ENCODE data around the gene TTYH2.

TTYH2 gene

DNA sequence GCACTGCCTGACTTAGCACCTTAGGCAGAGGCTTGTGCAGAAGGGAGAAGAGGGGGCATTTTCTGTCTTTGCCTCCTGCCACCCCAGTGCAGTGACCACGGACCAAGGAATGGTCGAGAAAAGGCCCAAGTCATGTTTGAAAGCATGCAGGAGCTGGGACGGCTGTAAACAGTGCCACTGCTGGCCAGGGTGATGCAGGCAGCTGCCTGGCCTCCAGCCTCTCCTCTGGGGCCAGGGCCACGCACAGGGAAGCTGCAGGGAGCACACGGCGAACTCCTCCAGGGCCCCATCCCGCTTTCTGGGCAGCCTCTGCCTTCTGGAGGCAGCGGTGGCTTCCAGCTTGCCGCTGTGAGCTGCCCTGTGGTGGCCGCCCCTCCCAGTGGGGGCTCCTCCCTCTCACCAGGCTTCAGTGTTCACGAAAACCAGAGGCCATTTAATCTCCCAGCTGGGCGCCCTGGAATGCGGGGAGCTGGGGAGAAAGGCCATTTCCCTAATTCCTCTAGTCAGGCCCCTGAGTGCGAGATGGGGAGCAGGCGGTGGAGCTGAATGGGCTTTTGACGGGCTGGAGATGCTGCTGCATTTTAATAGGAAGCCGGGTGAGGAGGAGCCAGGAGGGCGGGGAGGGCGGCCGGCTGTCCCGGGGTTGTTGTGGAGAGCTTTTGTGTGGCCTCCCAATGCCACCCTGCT lies 31.9 kb downstream of the TTYH2 start:
- Histone ChIP-seq H3K4me2 (ENCODE audit: low read depth, low read length, poor library complexity, severe bottlenecking) (no peak overlapping the region), H3K36me3 (ENCODE audit: low read length) (no peaks in the 10 kb centered on the region), H3K9me2 (replicated peaks; ENCODE audit: insufficient read depth, low read length) (no peaks in the 10 kb centered on the region), H3F3A (ENCODE audit: insufficient read depth) (no peaks in the 10 kb centered on the region), H3K9ac (ENCODE audit: low read length) (no peak overlapping the region), H3K79me2 (ENCODE audit: insufficient read depth, low read length) (no peaks in the 10 kb centered on the region), H4K20me1 (ENCODE audit: low read depth, low read length) (no peaks in the 10 kb centered on the region), H3K27ac (ENCODE audit: low read depth, low read length) (no peak overlapping the region), H3K9me3 (ENCODE audit: insufficient read depth, low read length) (no peaks in the 10 kb centered on the region), H2AFZ (ENCODE audit: low read depth, low read length, severe bottlenecking) (no peak overlapping the region), H3K27me3 (ENCODE audit: low read length) (no peaks in the 10 kb centered on the region), H3K4me3 (ENCODE audit: insufficient read depth, low read length, poor library complexity, severe bottlenecking) (no peak overlapping the region)
- TF ChIP-seq EZH2phosphoT487 (conservative IDR thresholded peaks at IDR 0.05; ENCODE audit: low read length): no peak
- TF ChIP-seq CTCF (IDR thresholded peaks at IDR 0.05; ENCODE audit: insufficient read depth, low read length, poor library complexity, severe bottlenecking): no peak

GRCh38 chr17:74245871-74246270 lies 32.5 kb downstream of the TTYH2 start:
- H3K9ac ChIP-seq (ENCODE audit: low read length): no peak overlapping the region
- H3K27ac ChIP-seq (ENCODE audit: low read depth, low read length): no peak overlapping the region
- no peaks in the 10 kb centered on the region for H3K27me3 ChIP-seq (ENCODE audit: low read length)
- H3K36me3 ChIP-seq (ENCODE audit: low read length): no peaks in the 10 kb centered on the region
- H4K20me1 ChIP-seq (ENCODE audit: low read depth, low read length): no peaks in the 10 kb centered on the region
- TF ChIP-seq CTCF (IDR thresholded peaks at IDR 0.05; ENCODE audit: insufficient read depth, low read length, poor library complexity, severe bottlenecking) (no peak), EZH2phosphoT487 (conservative IDR thresholded peaks at IDR 0.05; ENCODE audit: low read length) (no peak)
- H3K79me2 ChIP-seq (ENCODE audit: insufficient read depth, low read length): no peaks in the 10 kb centered on the region
- no peaks in the 10 kb centered on the region for H3F3A ChIP-seq (ENCODE audit: insufficient read depth)
- H3K9me2 ChIP-seq (replicated peaks; ENCODE audit: insufficient read depth, low read length): no peaks in the 10 kb centered on the region
- H3K4me3 ChIP-seq (ENCODE audit: insufficient read depth, low read length, poor library complexity, severe bottlenecking): no peak overlapping the region
- no peak overlapping the region for H2AFZ ChIP-seq (ENCODE audit: low read depth, low read length, severe bottlenecking)
- H3K9me3 ChIP-seq (ENCODE audit: insufficient read depth, low read length): no peaks in the 10 kb centered on the region
- H3K4me2 ChIP-seq (ENCODE audit: low read depth, low read length, poor library complexity, severe bottlenecking): no peak overlapping the region

DNA sequence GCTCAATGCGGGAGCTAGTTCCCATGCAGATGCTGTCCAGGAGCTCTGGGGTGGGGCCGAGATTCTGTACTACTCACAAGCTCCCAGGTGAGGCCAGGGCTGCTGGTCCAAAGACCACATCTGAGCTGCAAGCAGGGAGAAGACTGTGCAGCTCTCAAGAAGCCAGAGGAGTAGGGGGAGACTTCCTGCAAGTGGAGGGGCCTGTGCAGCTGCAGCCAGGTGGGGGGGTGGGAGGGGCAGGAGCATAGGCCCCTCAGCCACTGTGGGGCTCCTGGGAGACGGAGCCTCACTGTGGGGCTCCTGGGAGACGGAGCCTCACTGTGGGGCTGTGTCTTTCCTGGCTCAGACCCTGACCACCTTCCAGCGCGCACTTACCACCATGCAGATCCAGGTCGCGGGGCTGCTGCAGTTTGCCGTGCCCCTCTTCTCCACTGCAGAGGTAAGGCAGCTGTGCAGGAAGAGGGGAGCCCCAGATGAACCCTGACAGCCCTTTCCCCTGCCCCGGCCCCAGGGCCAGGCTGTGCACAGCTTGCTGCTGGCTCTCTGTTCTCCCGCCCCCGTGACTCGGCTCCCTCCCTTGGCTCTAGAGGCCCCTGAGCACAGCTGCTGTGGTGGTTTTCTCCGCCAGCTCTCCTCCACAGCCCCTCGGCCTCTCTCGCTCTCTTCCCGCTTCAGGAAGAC lies 36.4 kb downstream of the TTYH2 start:
- H4K20me1 ChIP-seq (ENCODE audit: low read depth, low read length): no peaks in the 10 kb centered on the region
- no peaks in the 10 kb centered on the region for H3F3A ChIP-seq (ENCODE audit: insufficient read depth)
- H3K9me3 ChIP-seq (ENCODE audit: insufficient read depth, low read length): no peaks in the 10 kb centered on the region
- H2AFZ ChIP-seq (ENCODE audit: low read depth, low read length, severe bottlenecking): no peak overlapping the region
- H3K27ac ChIP-seq (ENCODE audit: low read depth, low read length): no peak overlapping the region
- no peaks in the 10 kb centered on the region for H3K9me2 ChIP-seq (replicated peaks; ENCODE audit: insufficient read depth, low read length)
- H3K4me3 ChIP-seq (ENCODE audit: insufficient read depth, low read length, poor library complexity, severe bottlenecking): no peak overlapping the region
- H3K36me3 ChIP-seq (ENCODE audit: low read length): no peaks in the 10 kb centered on the region
- H3K9ac ChIP-seq (ENCODE audit: low read length): no peak overlapping the region
- H3K4me2 ChIP-seq (ENCODE audit: low read depth, low read length, poor library complexity, severe bottlenecking): no peak overlapping the region
- no peaks in the 10 kb centered on the region for H3K79me2 ChIP-seq (ENCODE audit: insufficient read depth, low read length)
- no peaks in the 10 kb centered on the region for H3K27me3 ChIP-seq (ENCODE audit: low read length)
- TF ChIP-seq EZH2phosphoT487 (conservative IDR thresholded peaks at IDR 0.05; ENCODE audit: low read length) (no peak), CTCF (IDR thresholded peaks at IDR 0.05; ENCODE audit: insufficient read depth, low read length, poor library complexity, severe bottlenecking) (no peak)
